Stimulated activated CD8-positive, alpha-beta memory T cell treated with anti-CD3 and anti-CD28 coated beads, Interleukin-4, amount 100 ng/mL, for 4 hours (primary cell): ENCODE results near the gene BTBD9.

Experiments used
- DNase-seq, 2 donors: peaks; one replicate each; pipeline ENCODE4 v3.0.0-alpha.2; 2020; ENCODE audit warnings: low read depth in 2 of 2, low spot score in 1 of 2

Gene BTBD9

GRCh38 chr6:38153076-38153797, 486.5 kb downstream of the BTBD9 start:
- no peak for DNase-seq

DNA sequence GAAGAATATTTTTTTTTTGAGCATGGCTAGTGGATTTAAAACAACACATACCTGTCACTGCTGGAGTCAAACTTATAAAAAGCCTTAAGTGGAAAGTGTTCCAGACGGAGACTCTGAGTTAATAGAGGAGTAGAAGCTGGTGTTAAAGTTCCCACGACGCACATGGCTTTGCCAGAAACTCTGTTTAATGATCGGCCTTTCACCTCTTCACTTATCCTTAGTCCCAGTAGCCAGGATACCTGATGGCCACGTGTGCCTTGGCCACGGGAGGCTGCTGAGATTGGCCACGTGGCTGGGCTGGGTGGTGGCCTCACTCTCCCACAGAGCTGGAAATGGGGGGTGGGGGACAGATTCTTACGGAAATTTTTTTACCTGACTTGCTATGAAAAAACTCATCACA, 487.1 kb downstream of the BTBD9 start:
- DNase-seq: no peak

GRCh38 chr6:38151580-38152500, 487.9 kb downstream of the BTBD9 start:
- no peak for DNase-seq

- DNase-seq: no peak
Measured at GRCh38 chr6:38150681-38151296, 488.9 kb downstream of the BTBD9 start.

- DNase-seq: no peak
Measured at GRCh38 chr6:38150021-38150420, 489.7 kb downstream of the BTBD9 start.

DNA sequence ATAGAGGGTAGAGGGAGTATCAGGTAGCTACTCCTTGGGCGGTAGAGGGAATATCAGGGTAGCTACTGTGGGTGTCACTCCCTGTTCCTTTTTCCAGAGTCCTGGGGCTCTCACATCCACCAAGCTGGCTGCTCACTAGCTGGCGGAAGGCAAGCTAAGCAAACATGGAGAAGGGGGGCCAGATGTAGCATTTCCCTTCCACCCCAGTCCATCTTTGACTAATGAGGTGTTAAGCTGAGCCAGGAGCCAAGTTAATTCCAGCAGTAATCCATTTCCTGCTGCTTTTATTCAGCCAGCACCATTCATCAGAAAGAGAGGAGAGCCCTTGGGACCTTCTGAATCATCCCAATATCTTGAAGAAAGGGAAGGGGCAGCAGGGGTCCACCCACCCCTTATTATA, 490.2 kb downstream of the BTBD9 start:
- DNase-seq: no peak

DNA sequence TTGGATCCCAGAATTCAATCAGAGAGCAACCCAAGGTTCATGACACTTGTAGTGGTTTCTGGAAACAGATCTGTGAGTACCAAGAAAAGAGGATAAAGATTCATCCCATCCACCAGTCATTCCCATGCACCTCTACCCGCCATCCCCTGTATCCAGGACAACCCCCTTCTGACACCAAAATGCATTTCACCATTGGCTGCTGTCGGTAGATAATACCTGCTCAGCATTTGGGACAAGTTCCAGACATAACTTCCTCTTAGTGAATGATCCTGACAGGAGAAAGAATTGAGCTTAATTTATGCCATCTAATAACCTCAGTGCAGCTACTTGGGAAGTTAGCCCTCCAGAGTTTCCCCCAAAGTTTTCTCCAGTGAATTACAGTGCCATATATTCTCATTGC, 491.1 kb downstream of the BTBD9 start:
- DNase-seq: no peak

DNA sequence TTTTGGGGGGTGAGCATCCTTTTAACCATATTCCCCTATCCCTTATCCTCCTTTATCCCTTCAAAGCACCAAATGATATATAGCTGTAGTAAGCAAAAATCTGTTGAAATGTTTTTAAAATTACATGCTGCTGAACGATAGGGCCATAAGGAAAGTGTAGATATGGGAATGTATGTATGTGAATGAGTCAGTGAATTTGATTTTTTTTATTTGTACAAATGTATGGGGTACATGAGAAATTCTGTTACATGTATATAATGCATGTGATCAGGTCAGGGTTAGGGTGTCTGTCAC, 493.0 kb downstream of the BTBD9 start:
- no peak for DNase-seq

DNA sequence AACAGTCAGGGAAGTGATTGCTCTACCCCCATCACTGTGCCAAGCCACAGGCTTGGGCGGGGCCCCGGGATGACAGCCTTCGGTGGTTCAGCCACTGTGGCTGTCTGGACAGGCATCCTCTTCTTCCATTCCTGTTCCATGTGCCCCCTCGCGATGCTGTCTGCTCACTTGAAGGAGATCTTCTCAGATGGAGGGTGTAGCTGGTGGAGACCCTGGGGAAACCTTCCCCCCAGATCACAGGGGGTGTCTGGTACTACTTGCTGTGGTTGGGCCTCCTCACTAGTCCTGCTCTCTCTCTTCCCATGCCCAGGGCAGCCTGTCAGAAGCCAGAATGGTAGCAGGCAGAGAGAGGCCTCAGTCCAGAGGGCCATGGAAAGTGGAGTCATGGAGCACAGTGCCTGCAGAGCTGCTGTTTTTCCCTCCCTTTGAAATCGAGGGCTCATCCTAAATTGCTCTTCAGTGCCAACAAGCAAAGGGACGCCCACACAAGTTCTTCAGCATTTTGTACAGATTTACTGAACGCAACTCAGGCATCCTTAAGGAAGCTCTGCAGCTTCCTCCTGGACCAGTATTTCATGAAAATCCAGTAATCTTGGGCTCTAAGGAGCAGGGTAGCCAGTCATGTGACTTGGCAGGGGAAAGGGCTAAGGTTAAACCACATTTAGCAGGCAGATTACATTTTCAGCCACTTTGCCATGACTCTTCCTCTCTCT, 493.6 kb downstream of the BTBD9 start:
- no peak for DNase-seq

- no peak for DNase-seq
Measured at GRCh38 chr6:38144365-38144945, 495.3 kb downstream of the BTBD9 start.

DNA sequence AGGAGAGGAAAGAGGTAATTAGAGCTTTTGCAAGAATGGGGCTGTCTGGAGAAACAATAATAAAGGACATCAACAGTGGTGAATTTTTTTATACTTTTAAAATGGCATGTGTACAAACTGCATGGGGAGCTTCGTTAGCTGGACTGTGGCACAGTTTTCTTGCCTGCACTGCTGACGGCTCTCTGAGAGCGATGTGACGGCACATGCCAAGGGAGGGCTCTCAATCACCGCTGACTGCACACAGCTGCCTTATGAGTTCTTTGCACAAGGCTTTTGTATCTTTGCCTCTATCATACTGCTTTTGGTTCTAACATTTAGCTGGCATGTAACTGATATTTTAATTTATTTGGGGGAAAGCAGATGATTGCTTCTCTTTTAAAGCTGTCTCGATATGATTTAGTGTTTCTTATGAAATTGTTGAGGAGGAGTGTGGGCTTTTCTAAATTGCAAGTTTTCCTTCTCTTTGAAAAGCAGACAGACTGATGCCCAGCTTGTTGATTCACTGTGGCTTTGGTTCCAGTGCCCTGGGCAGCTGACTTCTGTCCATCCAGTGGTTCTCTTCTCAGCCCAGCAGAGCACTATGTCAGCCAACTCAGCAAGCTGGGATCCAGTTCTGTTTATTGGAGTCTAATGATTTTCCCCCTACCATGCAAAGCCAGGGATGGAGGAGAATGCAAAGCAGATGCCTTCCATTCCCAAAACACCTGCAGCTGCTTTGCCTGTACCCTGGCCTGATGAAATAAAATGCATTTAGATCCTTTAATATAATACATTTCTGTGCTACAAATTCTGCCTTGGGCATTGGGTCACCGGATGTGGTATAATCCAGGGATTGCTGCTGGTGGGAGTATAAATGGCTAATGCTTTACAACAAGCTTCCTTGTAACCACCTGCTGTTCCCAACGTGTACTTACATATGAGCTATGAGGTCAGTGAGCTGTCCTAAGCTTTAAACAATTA, 496.3 kb downstream of the BTBD9 start:
- no peak for DNase-seq

DNA sequence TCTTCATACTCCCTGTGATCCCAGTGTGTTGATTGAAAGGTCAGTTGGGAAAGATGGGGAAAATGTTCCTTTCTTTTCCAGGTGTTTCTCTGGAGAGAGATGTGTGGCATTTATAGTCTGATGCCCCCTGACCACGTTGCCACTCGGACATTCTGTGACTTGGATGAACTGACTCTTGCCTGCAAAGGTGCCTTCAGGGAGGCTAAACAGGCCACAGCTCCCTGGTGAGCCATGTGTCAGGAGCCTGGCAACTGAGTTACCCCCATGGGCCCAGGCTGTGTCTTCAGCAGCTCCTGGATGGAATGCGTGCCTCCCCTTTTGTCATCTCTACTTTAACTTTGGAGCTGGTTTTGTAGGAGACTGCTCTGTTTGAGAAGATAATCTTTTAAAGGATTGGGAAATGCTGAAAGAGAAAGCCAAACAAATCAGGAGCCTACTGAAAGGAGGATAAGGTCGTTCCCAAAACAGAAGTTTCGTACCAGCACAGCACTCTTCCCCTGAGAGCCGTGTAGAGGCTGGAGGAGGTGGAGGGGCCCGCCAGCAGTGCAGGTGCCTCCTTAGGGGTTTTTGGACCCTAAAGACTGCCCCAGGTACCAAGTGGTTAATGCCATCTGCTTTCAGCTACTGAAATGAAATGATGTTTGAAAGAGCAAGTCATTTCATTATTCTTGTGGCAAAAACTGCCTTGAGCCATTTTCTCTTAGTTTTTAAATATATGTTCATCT, 497.4 kb downstream of the BTBD9 start:
- DNase-seq: no peak

GRCh38 chr6:38141716-38142115, 498.0 kb downstream of the BTBD9 start:
- DNase-seq: no peak

- DNase-seq: no peak
Measured at GRCh38 chr6:38141085-38141484, 498.6 kb downstream of the BTBD9 start.

DNA sequence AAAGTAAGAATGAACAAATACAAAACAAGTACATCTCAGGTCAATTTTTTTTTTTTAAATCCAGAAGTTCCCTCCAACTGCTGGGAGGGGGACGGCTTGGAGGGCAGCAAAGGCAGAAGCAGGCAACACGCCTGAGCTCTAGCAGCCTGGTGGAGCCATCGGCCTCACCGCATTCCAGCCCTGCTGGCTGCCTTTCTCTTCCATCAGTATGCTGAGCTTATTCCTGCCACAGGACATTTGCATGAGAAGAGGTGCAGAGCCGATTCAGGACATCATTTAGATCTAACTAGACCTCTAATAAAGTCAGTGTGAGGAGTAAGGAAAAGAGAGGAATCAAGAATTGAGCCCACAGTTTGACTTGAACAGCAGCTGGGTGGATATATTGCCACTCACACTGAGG, 501.4 kb downstream of the BTBD9 start:
- no peak for DNase-seq

GRCh38 chr6:38137608-38138265, 502.0 kb downstream of the BTBD9 start:
- DNase-seq: no peak

DNA sequence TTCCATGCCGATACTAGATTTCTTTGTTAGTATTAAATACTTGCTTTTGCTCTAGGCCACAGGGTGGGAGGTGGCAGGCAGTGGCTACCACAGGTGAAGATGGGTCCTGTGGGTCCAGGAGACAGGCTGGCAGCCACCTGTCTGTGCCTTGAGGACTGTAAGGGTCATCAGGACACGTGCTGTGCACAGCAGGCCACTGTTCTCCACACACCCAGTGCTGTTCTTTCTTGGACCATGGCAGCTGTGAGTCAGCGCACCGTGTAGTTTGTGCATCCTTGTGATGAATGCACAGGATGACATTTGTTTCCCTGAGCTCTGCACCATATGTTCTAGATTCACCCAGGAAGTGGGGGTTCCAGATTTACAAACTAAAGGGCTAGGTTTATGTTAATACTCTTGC, 503.2 kb downstream of the BTBD9 start:
- no peak for DNase-seq

- DNase-seq: no peak
Measured at GRCh38 chr6:38134704-38135088, 505.0 kb downstream of the BTBD9 start.
